Activated CD4-positive, alpha-beta memory T cell treated with anti-CD3 and anti-CD28 coated beads for 36 hours (primary cell): Measurements from ENCODE around the gene EAPP. TPM values are rescaled to one million over a fixed set of nuclear protein-coding genes. Genes with fewer than 3 reads are reported as not detected.
"Not testable (repeated sequence)": the region's sequence is repeated elsewhere in the genome, so short reads cannot be mapped to it uniquely, and the experiment has no call there.

Source experiments
- CTCF ChIA-PET: fragments of 350-600 bp; sonication (Branson Sonifier 250); formaldehyde crosslinking; loops from one replicate; lab custom pipeline; 2021; ENCODE audit warnings: antibody characterized with exemption, inconsistent platforms; lab: Charles Lee
- POLR2A ChIA-PET: fragments of 350-600 bp; sonication (Branson Sonifier 250); formaldehyde crosslinking; loops from one replicate; lab custom pipeline; 2021; ENCODE audit warnings: antibody characterized with exemption; lab: Charles Lee
- DNase-seq: peaks from one replicate; pipeline ENCODE4 v3.0.0-alpha.2; 2020
- H3K27ac Mint-ChIP-seq: one replicate; pipeline ENCODE4 v1.8.0; 2021; ENCODE audit warnings: mixed read lengths
- H3K27me3 Mint-ChIP-seq: one replicate; pipeline ENCODE4 v1.8.0; 2021; ENCODE audit warnings: mixed read lengths
- H3K36me3 Mint-ChIP-seq: one replicate; pipeline ENCODE4 v1.8.0; 2021; ENCODE audit warnings: mixed read lengths
- H3K4me1 Mint-ChIP-seq: one replicate; pipeline ENCODE4 v1.8.0; 2021; ENCODE audit warnings: low read depth, mixed read lengths
- H3K4me3 Mint-ChIP-seq: one replicate; pipeline ENCODE4 v1.8.0; 2021; ENCODE audit warnings: mild to moderate bottlenecking, mixed read lengths
- H3K9me3 Mint-ChIP-seq: one replicate; pipeline ENCODE4 v1.8.0; 2021; ENCODE audit warnings: mixed read lengths
- intact Hi-C: fragments of 100-400 bp; cut with micrococcal nuclease; formaldehyde crosslinking; loops from one replicate; pipeline ENCODE4 v1.15.1; 2023
- total RNA-seq, 2 experiments: library from RNA; stranded (reverse); gene quantifications; one replicate each; pipeline ENCODE4 v1.2.3, GENCODE V29; 2021

Gene EAPP
- total RNA-seq, 2 experiments from 2014 or later = 37.5 to 40.2 TPM

DNA sequence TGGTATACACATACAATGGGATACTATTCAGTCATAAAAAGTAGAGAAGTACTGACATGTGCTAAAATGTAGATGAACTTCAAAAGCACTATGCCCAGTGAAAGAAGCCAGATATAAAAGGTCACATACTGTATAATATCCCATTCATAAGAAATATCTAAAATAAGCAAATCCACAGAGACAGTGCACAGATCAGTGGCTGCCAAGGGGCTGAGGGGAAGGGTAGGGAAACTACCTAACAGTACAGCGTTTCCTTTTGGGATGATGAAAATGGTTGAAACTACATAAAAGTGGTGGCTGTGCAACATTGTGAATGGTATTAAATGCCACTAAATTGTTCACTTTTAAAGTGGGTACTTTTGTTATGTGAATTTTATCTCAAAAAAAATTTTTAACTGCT, 11.9 kb downstream of the EAPP start:
- H3K9me3 Mint-ChIP-seq = no peaks in the 10 kb centered on the region
- CTCF ChIA-PET = interaction anchor here (1.1 kb wide), 1 partner anchor 196 kb away, joined by 3 read pairs; no protein-coding TSS in a partner anchor
- intact Hi-C loops = no loop called here
- no peak for DNase-seq
- POLR2A ChIA-PET = no interaction called here
- H3K27me3 Mint-ChIP-seq = no peaks in the 10 kb centered on the region
- no peaks in the 10 kb centered on the region for H3K4me1 Mint-ChIP-seq
- no peak overlapping the region for H3K27ac Mint-ChIP-seq
- H3K36me3 Mint-ChIP-seq = peaks cover 32% of the 10 kb centered on the region
- no peak overlapping the region for H3K4me3 Mint-ChIP-seq

DNA sequence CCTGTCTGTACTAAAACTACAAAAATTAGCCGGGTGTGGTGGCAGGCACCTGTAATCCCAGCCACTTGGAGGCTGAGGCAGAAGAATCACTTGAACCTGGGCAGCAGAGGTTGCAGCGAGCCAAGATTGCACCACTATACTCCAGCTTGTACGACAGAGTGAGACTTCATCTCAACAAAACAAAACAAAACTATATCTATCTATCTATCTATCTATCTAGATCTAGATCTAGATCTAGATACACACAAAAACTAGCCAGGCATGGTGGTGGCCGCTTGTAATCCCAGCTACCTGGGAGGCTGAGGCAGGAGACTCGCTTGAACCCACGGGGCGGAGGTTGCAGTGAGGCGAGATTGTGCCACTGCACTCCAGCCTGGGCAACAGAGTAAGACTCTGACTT, 15.3 kb downstream of the EAPP start:
- H3K4me1 Mint-ChIP-seq, intact Hi-C loops, DNase-seq, H3K27me3 Mint-ChIP-seq, H3K4me3 Mint-ChIP-seq, POLR2A ChIA-PET, H3K9me3 Mint-ChIP-seq, H3K27ac Mint-ChIP-seq: not testable (repeated sequence)
- peaks cover 37% of the 10 kb centered on the region for H3K36me3 Mint-ChIP-seq
- CTCF ChIA-PET = interaction anchor here (0.7 kb wide), 1 partner anchor 1291 kb away, joined by 3 read pairs; no protein-coding TSS in a partner anchor

DNA sequence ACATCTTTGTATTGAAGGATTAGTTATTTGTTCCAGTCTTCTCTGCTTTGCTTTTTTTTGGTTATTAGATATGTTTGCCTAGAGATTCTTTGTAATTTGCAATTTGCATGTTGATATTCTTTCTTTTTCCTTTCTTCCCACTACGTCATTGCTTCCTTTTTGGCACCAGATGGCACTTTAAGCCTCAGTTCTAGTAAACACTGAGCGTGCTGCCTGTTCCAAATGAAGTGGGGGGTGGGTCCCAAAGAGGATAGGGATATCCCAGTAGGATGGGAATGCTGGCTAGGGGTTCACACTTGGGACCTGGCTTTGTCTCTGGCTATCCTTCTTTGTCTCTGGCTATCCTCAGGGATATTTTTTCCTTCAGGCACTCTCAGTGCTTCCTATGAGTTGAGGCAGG, 17.0 kb downstream of the EAPP start:
- POLR2A ChIA-PET = no interaction called here
- no peak overlapping the region for H3K27ac Mint-ChIP-seq

DNA sequence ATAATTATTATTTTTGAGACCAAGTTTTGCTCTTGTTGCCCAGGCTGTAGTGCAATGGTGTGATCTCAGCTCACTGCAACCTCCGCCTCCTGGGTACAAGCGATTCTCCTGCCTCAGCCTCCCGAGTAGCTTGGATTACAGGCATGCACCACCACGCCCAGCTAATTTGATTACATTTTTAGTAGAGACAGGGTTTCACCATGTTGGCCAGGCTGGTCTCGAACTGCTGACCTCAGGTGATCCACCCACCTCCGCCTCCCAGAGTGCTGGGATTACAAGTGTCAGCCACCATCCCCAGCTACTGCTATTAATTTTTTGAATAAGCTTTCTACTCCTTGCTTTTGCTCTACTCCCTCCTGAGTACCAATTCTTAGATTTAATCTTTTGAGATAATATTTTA, 18.4 kb downstream of the EAPP start:
- H3K27ac Mint-ChIP-seq, H3K27me3 Mint-ChIP-seq, H3K4me1 Mint-ChIP-seq, CTCF ChIA-PET, intact Hi-C loops, POLR2A ChIA-PET, H3K9me3 Mint-ChIP-seq, DNase-seq, H3K4me3 Mint-ChIP-seq: not testable (repeated sequence)
- H3K36me3 Mint-ChIP-seq = peaks cover 44% of the 10 kb centered on the region

More for the DNA sequence above, 17.0 kb downstream of the EAPP start:
- intact Hi-C loops = no loop called here
- CTCF ChIA-PET = interaction anchor here (0.6 kb wide), 2 partner anchors 188 to 202 kb away, joined by 3 read pairs; no protein-coding TSS in a partner anchor
- H3K36me3 Mint-ChIP-seq = peaks cover 43% of the 10 kb centered on the region
- no peak for DNase-seq
- no peaks in the 10 kb centered on the region for H3K4me1 Mint-ChIP-seq
- no peak overlapping the region for H3K4me3 Mint-ChIP-seq
- no peaks in the 10 kb centered on the region for H3K9me3 Mint-ChIP-seq
- H3K27me3 Mint-ChIP-seq = no peaks in the 10 kb centered on the region

DNA sequence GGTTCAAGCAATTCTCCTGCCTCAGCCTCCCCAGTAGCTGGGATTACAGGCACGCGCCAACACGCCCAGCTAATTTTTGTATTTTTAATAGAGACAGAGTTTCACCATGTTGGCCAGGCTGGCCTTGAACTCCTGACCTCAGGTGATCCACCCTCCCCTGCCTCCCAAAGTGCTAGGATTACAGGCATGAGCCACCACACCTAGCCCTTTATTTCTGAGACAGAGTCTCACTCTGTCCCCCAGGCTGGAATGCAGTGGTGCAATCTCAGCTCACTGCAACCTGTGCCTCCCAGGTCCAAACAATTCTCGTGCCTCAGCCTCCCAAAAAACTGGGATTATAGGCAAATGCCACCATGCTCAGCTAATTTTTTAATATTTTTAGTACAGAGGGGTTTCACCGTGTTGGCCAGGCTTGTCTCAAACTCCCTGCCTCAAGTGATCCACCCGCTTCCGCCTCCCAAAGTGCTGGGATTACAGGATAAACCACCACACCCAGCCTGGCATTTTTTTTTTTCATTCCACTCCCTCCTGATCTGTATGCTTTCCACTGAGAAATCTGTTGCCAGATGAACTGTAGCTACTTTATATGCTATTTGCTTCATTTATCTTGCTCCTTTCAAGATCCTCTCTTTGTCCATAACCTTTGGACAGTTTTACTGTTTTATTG, 19.1 kb downstream of the EAPP start:
- H3K4me1 Mint-ChIP-seq, POLR2A ChIA-PET, H3K4me3 Mint-ChIP-seq, CTCF ChIA-PET, H3K9me3 Mint-ChIP-seq, intact Hi-C loops, H3K27me3 Mint-ChIP-seq, DNase-seq, H3K27ac Mint-ChIP-seq: not testable (repeated sequence)
- H3K36me3 Mint-ChIP-seq = peaks cover 43% of the 10 kb centered on the region

DNA sequence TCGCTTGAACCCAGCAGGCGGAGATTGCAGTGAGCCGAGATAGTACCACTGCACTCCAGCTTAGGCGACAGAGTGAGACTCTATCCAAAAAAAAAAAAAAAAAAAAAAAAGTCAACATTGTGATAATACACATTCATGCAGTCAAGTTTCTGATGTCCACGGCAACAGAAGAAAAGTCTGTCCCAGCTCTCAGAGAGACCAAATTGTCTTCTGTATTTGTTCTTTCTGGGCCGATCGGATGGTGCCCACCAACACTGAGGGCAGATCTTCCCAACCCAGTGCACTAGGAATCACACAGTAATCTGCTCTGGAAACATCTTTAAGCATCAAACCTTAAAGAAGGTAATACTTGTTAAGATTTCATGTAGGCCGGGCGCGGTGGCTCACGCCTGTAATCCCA, 31.6 kb downstream of the EAPP start:
- intact Hi-C loops = no loop called here
- Mint-ChIP-seq H3K9me3 (no peaks in the 10 kb centered on the region), H3K27me3 (no peaks in the 10 kb centered on the region), H3K4me3 (no peak overlapping the region), H3K27ac (no peak overlapping the region), H3K4me1 (no peaks in the 10 kb centered on the region), H3K36me3 (no peaks in the 10 kb centered on the region)
- POLR2A ChIA-PET = no interaction called here
- CTCF ChIA-PET = no interaction called here
- DNase-seq = no peak

DNA sequence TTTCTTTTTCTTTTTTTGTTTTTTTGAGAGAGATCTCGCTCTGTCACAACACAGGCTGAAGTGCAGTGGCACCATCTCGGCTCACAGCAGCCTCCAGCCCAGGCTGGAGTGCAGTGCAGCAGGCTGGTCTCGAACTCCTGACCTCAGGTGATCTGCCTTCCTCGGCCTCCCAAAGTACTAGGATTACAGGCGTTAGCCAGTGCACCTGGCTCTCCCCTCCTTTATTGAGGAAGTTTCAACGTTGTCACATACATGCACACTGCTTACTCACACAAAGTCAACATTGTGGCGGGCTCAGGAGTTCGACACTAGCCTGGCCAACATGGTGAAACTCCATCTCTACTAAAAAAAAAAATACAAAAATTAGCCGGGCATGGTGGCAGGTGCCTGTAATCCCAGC, 32.0 kb downstream of the EAPP start:
- intact Hi-C loops = no loop called here
- H3K27ac Mint-ChIP-seq = no peak overlapping the region
- no peak for DNase-seq
- no peak overlapping the region for H3K4me3 Mint-ChIP-seq
- H3K27me3 Mint-ChIP-seq = no peaks in the 10 kb centered on the region
- H3K9me3 Mint-ChIP-seq = no peaks in the 10 kb centered on the region
- ChIA-PET CTCF (no interaction called here), POLR2A (no interaction called here)
- H3K4me1 Mint-ChIP-seq = no peaks in the 10 kb centered on the region
- H3K36me3 Mint-ChIP-seq = no peaks in the 10 kb centered on the region

DNA sequence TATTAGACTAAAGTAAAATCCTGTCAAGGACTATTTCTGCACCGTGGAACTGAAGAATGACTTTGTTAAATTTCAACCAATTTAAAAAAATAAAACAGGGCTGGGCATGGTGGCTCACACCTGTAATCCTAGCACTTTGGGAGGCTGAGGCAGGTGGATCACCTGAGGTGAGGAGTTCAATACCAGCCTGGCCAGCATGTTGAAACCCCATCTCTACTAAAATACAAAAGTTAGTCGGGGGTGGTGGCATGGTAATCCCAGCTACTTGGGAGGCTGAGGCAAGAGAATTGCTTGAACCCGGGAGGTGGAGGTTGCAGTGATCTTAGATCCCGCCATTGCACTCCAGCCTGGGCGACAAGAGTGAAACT, 34.4 kb downstream of the EAPP start:
- H3K4me1 Mint-ChIP-seq, H3K9me3 Mint-ChIP-seq, H3K4me3 Mint-ChIP-seq, H3K36me3 Mint-ChIP-seq, intact Hi-C loops, H3K27ac Mint-ChIP-seq, H3K27me3 Mint-ChIP-seq, DNase-seq, POLR2A ChIA-PET: not testable (repeated sequence)
- CTCF ChIA-PET = interaction anchor here (0.7 kb wide), 1 partner anchor 136 kb away, joined by 4 read pairs; no protein-coding TSS in a partner anchor

DNA sequence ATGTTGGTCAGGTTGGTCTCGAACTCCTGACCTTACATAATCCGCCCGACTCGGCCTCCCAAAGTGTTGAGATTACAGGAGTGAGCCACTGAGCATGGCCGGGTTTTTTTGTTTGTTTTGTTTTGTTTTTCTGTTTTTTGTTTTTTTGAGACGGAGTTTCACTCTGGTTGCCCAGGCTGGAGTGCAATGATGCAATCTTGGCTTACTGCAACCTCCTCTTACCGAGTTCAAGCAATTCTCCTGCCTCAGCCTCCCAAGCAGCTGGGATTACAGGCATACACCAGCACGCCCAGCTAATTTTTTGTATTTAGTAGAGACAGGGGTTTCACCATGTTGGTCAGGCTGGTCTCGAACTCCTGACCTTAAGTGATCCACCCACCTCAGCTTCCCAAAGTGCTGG, 35.5 kb downstream of the EAPP start:
- H3K4me3 Mint-ChIP-seq, intact Hi-C loops, H3K9me3 Mint-ChIP-seq, H3K27me3 Mint-ChIP-seq, CTCF ChIA-PET, DNase-seq, H3K36me3 Mint-ChIP-seq, H3K4me1 Mint-ChIP-seq, H3K27ac Mint-ChIP-seq, POLR2A ChIA-PET: not testable (repeated sequence)

DNA sequence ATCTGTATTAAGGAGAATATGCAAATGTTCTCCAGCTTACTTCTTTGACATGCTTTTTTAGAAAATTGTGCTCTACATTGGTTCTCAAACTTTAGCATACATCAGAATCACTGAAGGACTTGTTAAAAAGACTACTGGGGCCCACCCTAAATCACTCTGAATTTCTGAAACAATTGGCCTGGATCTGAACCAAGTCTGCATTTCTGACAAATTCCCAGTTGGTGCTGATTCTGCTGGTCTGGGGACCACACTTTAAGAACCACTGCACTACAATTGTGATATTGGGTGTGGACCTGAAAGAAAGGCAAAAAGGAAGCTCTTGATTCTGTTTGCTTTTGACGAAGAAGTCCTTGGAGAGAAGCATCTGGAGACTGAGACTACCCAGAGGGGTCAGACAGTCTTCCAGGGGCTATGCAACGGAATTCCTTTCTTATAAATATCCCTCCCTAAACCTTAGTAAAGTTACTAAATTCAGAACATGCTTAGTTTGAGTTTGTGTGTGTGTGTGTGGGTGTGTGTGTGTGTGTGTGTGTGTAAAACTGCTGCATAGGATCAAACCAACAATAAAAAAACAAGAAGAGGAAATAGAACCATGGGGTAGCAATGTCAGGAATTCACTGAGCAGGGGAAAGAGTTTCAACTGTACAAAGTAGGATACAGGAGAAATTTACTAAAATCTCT, 36.8 kb downstream of the EAPP start:
- no peaks in the 10 kb centered on the region for H3K4me1 Mint-ChIP-seq
- no peak overlapping the region for H3K4me3 Mint-ChIP-seq
- ChIA-PET CTCF (interaction anchor here (1.1 kb wide), 1 partner anchor 8 kb away, joined by 3 read pairs; no protein-coding TSS in a partner anchor), POLR2A (no interaction called here)
- no peaks in the 10 kb centered on the region for H3K9me3 Mint-ChIP-seq
- no peaks in the 10 kb centered on the region for H3K27me3 Mint-ChIP-seq
- intact Hi-C loops = no loop called here
- DNase-seq = no peak
- H3K27ac Mint-ChIP-seq = no peak overlapping the region
- no peaks in the 10 kb centered on the region for H3K36me3 Mint-ChIP-seq

DNA sequence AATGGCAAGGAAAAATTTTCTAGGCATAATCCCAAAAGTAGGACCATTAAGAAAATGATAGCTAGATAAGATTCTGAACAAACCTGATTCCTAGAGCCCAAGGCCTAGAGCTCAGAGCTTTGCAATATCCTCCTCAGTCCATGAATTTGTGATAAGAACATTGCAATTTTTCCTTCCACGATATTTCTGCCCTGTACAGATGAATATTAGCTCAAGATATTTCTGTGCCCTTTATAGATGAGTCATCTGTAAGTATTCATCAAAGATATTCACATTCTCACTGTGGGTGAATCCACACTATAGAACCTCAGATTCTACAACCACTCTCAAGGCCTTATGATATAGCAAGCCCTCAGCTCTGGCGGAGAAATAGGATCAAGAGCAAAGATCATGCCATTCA, 37.5 kb downstream of the EAPP start:
- DNase-seq = no peak
- intact Hi-C loops = no loop called here
- H3K36me3 Mint-ChIP-seq = no peaks in the 10 kb centered on the region
- H3K27me3 Mint-ChIP-seq = no peaks in the 10 kb centered on the region
- no peak overlapping the region for H3K4me3 Mint-ChIP-seq
- ChIA-PET CTCF (interaction anchor here (1.1 kb wide), 1 partner anchor 9 kb away, joined by 3 read pairs; no protein-coding TSS in a partner anchor), POLR2A (no interaction called here)
- no peak overlapping the region for H3K27ac Mint-ChIP-seq
- no peaks in the 10 kb centered on the region for H3K9me3 Mint-ChIP-seq
- no peaks in the 10 kb centered on the region for H3K4me1 Mint-ChIP-seq

DNA sequence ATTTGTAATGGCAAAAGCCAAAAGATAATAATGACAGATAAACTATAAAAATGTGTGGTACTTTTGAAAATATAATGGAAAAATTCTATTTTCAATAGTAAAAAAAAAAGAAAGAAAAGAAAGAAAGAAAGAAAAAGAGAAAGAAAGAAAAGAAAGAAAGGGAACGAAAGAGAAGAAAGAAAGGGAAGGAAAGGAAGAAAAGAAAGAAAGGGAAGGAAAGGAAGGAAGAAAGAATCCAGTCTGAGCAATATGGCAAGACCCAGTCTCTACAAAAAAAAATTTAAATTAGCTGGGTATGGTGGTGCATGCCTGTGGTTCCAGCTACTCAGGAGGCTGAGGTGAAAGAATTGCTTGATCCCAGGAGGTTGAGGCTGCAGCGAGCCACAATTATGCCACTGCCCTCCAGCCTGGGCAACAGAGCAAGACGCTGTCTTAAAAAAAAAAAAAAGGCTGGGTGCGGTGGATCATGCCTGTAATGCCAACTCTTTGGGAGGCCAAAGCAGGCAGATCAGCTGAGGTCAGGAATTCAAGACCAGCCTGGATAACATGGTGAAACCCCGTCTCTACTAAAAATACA, 38.4 kb downstream of the EAPP start:
- H3K9me3 Mint-ChIP-seq = no peaks in the 10 kb centered on the region
- POLR2A ChIA-PET = no interaction called here
- intact Hi-C loops = no loop called here
- H3K4me1 Mint-ChIP-seq = no peaks in the 10 kb centered on the region
- CTCF ChIA-PET = interaction anchor here (1.1 kb wide), 1 partner anchor 10 kb away, joined by 3 read pairs; no protein-coding TSS in a partner anchor
- no peaks in the 10 kb centered on the region for H3K36me3 Mint-ChIP-seq
- no peak for DNase-seq
- no peak overlapping the region for H3K27ac Mint-ChIP-seq
- H3K4me3 Mint-ChIP-seq = no peak overlapping the region
- H3K27me3 Mint-ChIP-seq = no peaks in the 10 kb centered on the region
